Stimulated activated CD4-positive, alpha-beta T cell treated with anti-CD3 and anti-CD28 coated beads, Interleukin-12 subunit alpha, Interleukin-12 subunit beta, amount 100 ng/mL, for 48 hours (primary cell): ENCODE results near the gene ATP6V1B1.
A peak's percentile ranks its signal among the peaks of the same experiment; 100 is the strongest.
"Not testable (repeated sequence)": the region's sequence is repeated elsewhere in the genome, so short reads cannot be mapped to it uniquely, and the experiment has no call there.

ENCODE experiments used
- DNase-seq, 3 donors: peaks; one replicate each; pipeline ENCODE4 v3.0.0-alpha.2; 2020; ENCODE audit warnings: low read depth in 2 of 3, low spot score in 1 of 3

ATP6V1B1 gene

GRCh38 chr2:70987386-70987785 lies 51.7 kb downstream of the ATP6V1B1 start:
- no peak for DNase-seq

GRCh38 chr2:70988151-70988550 lies 52.5 kb downstream of the ATP6V1B1 start:
- no peak for DNase-seq

- no peak for DNase-seq
Observed at GRCh38 chr2:70988726-70989648, 53.3 kb downstream of the ATP6V1B1 start.

DNA sequence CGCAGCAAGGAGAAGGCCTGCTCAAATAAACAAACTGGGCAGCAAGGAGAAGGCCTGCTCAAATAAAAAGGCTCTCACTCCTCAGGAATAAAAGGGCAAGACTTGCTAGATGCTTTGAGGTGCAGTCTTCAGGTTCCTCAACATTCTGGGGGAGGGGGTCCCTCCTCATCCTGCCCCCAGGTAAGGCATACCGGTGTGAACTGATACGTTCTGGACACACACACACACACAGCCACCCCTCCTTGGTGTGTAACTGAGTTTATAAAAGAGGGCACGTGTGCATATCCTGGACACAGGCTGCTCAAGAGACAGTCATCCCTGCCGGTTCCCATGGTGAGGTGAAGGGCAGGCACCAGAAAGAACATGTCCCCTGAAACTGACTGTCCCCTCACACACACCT lies 54.5 kb downstream of the ATP6V1B1 start:
- no peak for DNase-seq

GRCh38 chr2:70991142-70991541 lies 55.4 kb downstream of the ATP6V1B1 start:
- no peak for DNase-seq

DNA sequence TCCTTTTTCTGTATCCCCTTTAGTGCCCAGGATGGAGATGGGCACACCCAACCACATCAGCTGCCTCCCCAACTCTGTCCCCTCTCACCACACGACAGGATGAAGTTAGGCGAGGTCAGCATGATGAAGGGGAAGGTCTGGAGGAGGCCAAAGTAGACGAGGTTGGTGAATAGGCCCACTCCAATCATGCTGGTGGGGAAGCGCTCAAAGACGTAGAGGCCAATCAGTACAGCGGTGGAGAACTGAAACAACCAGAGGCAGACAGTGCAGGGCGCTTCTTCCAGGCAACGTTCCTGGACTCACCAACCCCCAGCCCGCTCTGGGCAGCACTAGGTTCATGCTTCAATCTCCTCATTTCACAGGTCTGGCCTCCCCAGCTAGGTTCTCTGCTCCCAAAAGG lies 56.0 kb downstream of the ATP6V1B1 start:
- DNase-seq: no peak

- no peak for DNase-seq
Observed at GRCh38 chr2:70992945-70993853, 57.5 kb downstream of the ATP6V1B1 start.

- DNase-seq: peak in 2 of 3 donors; percentile 23 to 50
Observed at GRCh38 chr2:70994009-70994698, 58.5 kb downstream of the ATP6V1B1 start.

DNA sequence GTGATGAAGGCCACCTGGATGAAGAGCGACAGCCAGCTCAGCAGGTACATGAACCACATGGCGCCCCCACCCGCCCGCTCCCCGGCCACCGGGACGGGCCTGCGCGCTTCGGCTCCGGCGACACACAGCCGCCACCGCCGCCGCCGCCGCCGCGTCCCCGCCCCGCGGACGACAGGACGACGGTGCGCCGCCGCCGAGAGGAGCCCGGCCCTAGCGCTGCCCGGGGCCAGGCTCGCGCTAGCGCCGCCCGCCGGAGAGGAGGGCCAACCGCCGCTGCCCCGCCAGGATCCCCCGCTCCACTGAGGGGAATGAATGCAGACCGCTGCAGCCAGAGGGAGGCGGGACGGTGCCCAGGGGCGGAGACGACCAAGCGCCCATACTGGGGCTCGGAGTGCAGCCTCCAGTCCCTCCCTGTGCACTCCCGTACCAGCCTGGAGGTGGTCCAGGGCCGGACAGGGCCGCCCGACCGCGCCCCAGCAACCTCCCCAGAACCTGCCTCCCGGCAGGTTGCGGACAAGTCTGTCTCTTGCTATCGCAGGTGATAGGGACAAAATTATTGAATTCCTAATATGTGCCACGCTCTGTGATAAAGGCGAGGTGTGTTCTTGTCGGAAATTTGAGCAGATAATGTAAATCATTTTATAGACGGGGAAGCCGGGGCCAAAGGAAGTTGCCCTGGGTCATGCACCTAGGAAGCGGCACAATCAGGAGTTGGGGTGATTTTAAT lies 59.2 kb downstream of the ATP6V1B1 start, which contains the start of gene TEX261:
TEX261 (minus strand) TSS at position 175 of the 727 bp plus-strand sequence; CDS start at position 59, 116 bp downstream.
- DNase-seq: peak; percentile 84 to 90 (median 89)

- DNase-seq: no peak
Observed at GRCh38 chr2:70995426-70995729, 59.7 kb downstream of the ATP6V1B1 start.

DNA sequence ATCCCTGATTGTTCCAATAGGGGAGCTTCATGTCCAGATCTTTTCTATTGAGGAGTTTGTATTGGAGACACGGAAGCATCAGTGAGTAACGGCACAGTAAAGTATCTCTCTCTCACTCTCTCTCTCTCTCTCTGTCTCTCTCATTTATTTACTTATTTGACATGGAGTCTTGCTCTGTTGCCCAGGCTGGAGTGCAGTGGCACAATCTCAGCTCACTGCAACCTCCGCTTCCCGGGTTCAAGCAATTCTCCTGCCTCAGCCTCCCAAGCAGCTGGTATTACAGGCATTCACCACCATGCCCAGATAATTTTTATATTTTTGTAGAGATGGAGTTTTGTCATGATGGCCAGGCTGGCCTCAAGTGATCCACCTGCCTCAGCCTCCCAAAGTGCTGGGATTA lies 63.2 kb downstream of the ATP6V1B1 start:
- DNase-seq: not testable (repeated sequence)

DNA sequence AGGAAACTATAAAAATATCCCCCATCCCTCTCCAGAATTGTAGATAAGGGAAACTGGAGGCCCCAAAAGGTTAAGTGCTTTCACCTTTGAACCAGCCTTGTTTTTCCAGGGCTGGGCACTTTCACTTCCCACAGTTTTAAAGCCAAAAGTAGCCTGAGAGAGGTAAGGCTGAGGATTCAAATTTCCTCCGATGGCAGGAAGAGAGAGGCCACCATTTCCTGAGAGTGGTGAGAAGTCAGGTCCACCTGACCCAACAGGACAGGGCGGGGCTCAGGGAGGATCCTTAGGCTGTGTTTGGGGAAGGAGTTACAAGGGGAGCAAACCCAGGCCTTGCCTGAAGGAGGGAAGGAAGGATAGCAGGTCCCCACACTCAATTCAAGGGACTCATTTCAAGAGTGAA lies 63.7 kb downstream of the ATP6V1B1 start:
- no peak for DNase-seq

GRCh38 chr2:70999931-71000330 lies 64.2 kb downstream of the ATP6V1B1 start:
- DNase-seq: not testable (repeated sequence)

GRCh38 chr2:71000780-71001591 lies 65.3 kb downstream of the ATP6V1B1 start:
- DNase-seq: peak; percentile 69 to 79 (median 77)

GRCh38 chr2:71001592-71001927 lies 65.9 kb downstream of the ATP6V1B1 start:
- no peak for DNase-seq

DNA sequence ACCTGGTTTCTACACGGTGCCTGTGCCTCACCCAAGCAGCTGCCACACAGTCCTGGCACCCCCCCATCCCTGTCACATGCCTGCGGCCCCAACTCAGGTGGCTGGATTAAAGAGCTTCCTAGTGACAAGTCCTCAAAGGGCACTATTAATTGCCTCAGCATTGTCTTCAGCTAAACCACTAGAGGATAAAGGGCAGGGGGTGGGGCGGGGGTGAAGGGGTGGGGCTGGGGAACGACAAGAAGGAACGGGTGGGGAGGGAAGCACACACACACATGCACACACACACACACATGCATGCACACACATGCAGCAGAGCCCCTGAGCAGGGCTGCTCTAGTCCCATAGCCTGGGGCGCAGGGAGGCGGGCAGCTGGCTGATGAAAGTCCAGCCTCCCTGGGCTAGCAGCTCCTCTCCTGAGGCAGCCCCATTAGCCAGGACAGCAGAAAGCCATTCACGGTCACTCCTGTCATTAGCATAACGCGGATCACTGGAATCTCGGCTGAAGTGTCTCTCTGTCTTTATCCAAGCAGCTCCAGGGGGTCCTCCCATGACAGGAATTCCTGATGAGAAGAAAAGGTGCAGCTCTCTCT lies 66.4 kb downstream of the ATP6V1B1 start:
- no peak for DNase-seq

DNA sequence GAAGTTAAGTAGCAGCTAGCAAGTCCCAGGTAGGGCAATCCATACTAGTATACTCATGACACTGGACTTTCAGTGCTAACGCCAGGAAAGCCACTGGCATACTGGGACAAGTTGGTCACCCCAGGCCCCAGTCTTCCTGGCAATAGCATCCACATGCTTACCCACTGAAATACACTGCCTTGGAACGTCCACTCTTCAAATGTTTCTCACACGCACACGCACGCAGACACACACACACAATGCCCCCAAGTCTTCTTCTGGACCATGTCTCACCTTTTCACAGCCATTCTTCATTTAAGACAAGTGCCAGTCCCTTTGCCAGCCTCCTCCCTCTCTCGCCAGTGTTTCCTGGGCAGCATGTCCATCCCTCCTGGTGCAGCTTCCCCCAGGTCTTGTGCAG lies 67.7 kb downstream of the ATP6V1B1 start:
- DNase-seq: no peak

DNA sequence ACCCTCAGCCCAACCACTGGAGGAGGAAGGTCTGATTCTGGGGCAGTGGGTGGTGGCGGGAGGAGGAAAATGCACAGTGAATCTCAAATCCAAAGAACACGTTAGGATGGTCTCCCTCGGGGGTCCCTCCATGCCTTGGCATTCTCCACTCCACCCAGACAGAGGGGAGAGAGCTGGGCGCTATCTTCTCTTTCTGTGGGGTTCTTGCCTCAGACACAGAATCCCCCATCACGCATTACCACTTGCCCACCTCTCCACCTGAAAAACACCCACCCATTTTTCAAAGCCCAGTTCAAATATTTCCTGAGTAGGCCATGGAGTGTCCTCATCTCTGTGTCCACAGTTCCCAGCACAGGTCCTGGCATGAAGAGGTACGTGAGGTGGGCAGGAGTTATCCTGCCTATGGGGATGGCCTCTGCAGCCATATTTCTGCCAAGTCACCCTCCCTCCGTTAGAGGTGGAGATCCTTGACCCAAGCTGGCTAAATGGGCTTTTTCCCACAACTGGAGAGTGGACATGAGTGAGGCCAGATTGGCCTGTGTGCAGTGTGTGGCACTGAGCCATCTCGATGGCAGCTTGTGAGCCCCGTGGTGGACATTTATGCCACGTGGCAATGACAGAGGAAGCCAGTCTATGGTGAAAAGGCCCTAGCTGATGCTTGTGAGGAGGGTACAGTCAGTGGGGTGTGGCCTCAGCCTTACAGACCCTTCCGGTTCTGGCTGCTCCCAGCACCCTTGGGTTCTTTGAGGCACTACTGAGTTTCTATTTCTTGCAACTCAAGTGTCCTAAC lies 68.5 kb downstream of the ATP6V1B1 start:
- no peak for DNase-seq

- no peak for DNase-seq
Observed at GRCh38 chr2:71004857-71005256, 69.2 kb downstream of the ATP6V1B1 start.
